Natural killer cell (primary cell): ENCODE results near the gene DOCK9. TPM values are rescaled to one million over a fixed set of nuclear protein-coding genes. Genes with fewer than 3 reads are reported as not detected.

Experiments used
- ATAC-seq, 3 donors: fragments of 150-1000 bp in 2 of 3; fragments of 200-7000 bp in 1 of 3; cut with Tn5 transposase; 1 replicate in 1 of 3; 2 replicates in 2 of 3; pipeline ENCODE4 v1.10.0; 2021; ENCODE audit warnings: mild to moderate bottlenecking in 2 of 3, moderate library complexity in 2 of 3
- DNase-seq, 2 donors: peaks; one replicate each; pipeline versions ENCODE4 v3.0.0 to v3.0.0-alpha.2; 2013 to 2021; ENCODE audit warnings: mixed read lengths in 1 of 2
- H3K27ac ChIP-seq: one replicate; pipeline ENCODE4 v1.5.1; 2013; ENCODE audit warnings: mild to moderate bottlenecking, low read length
- H3K27me3 ChIP-seq: one replicate; pipeline ENCODE4 v1.6.1; 2013; ENCODE audit warnings: low read length; ENCODE audit not compliant: control insufficient read depth, insufficient read depth
- H3K36me3 ChIP-seq: one replicate; pipeline ENCODE4 v1.6.1; 2013; ENCODE audit warnings: low read length; ENCODE audit not compliant: control insufficient read depth, insufficient read depth
- H3K4me1 ChIP-seq: one replicate; pipeline ENCODE4 v1.6.1; 2013; ENCODE audit warnings: low read length; ENCODE audit not compliant: control insufficient read depth, insufficient read depth
- H3K4me3 ChIP-seq: one replicate; pipeline ENCODE4 v1.5.1; 2013; ENCODE audit warnings: low read length
- H3K9me3 ChIP-seq: one replicate; pipeline ENCODE4 v1.6.1; 2013; ENCODE audit warnings: low read length; ENCODE audit not compliant: control insufficient read depth, insufficient read depth
- H3K27ac Mint-ChIP-seq, 2 donors: one replicate each; pipeline ENCODE4 v1.8.0; 2022; ENCODE audit warnings: mild to moderate bottlenecking in 2 of 2, mixed read lengths in 2 of 2, moderate library complexity in 1 of 2
- H3K27me3 Mint-ChIP-seq, 2 donors: one replicate each; pipeline ENCODE4 v1.8.0; 2022; ENCODE audit warnings: low read depth in 2 of 2, mixed read lengths in 2 of 2
- H3K36me3 Mint-ChIP-seq: one replicate; pipeline ENCODE4 v1.8.0; 2022; ENCODE audit warnings: mixed read lengths
- H3K4me1 Mint-ChIP-seq, 2 donors: one replicate each; pipeline ENCODE4 v1.8.0; 2022; ENCODE audit warnings: mixed read lengths in 2 of 2
- H3K4me3 Mint-ChIP-seq: one replicate; pipeline ENCODE4 v1.8.0; 2022; ENCODE audit warnings: mild to moderate bottlenecking, moderate library complexity, mixed read lengths
- H3K9me3 Mint-ChIP-seq, 2 donors: one replicate each; pipeline ENCODE4 v1.8.0; 2022; ENCODE audit warnings: mixed read lengths in 2 of 2
- WGBS: methylation state at CpG from one replicate; pipeline ENCODE4 v1.1.7; 2013; ENCODE audit warnings: missing lambda C conversion rate; ENCODE audit not compliant: insufficient coverage; 5-methylcytosine and 5-hydroxymethylcytosine counted together
- intact Hi-C: fragments of 100-400 bp; cut with micrococcal nuclease; formaldehyde crosslinking; loops from one replicate; pipeline ENCODE4 v1.14.2; 2022
- total RNA-seq, 4 donors: library from RNA; stranded (reverse); fragments of 120-200 nt in 1 of 4; gene quantifications; one replicate each; pipeline versions ENCODE4 v1.2.3 to v1.2.4, GENCODE V29; 2013 to 2022
- TF ChIP-seq, protein P1 (sequence below): fragments of 200-600 bp; IDR thresholded peaks from one replicate; pipeline ENCODE4 v1.8.0; 2022; ENCODE audit warnings: antibody characterized with exemption

DOCK9 gene
- total RNA-seq, 3 donors from 2014 or later (not counting 1 experiment from before 2014, with no cell fraction given) = 31.5 to 42.5 (median 40.9) TPM

DNA sequence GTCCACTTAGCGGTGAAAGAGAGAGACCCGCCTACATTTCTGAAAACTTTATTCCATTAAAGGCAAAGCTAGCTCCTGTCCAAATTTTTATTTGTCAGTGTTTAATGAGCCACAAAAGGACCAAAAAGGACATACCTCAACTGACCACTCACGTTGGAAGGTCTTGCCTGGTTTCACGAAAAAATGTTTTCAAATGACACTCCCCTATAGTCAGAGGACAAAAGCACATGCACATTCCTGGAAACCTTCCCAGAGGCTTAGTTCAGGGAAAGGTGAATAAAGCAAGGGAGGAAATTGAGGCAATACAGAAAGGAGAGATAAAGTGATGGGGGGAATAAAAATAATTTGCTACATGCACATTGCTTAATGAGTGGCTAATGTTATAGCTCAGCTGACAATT is 55.6 kb downstream of the DOCK9 start:
- Histone ChIP-seq H3K4me3 (no peak overlapping the region), H3K36me3 (peaks cover 18% of the 10 kb centered on the region), H3K9me3 (no peaks in the 10 kb centered on the region), H3K27ac (no peak overlapping the region), H3K27me3 (no peaks in the 10 kb centered on the region), H3K4me1 (peaks cover 5% of the 10 kb centered on the region)
- DNase-seq = no peak
- Mint-ChIP-seq H3K27me3 (no peaks in the 10 kb centered on the region), H3K36me3 (no peaks in the 10 kb centered on the region), H3K4me1 (peaks cover 9 to 14% of the 10 kb centered on the region in 2 donors), H3K4me3 (no peak overlapping the region), H3K27ac (no peak overlapping the region), H3K9me3 (no peaks in the 10 kb centered on the region)
- 98% methylated on average over 4 of the region's 4 CpGs for whole genome bisulfite sequencing
- intact Hi-C loops = no loop called here
- no peak for ATAC-seq
- TF ChIP-seq, protein P1, sequence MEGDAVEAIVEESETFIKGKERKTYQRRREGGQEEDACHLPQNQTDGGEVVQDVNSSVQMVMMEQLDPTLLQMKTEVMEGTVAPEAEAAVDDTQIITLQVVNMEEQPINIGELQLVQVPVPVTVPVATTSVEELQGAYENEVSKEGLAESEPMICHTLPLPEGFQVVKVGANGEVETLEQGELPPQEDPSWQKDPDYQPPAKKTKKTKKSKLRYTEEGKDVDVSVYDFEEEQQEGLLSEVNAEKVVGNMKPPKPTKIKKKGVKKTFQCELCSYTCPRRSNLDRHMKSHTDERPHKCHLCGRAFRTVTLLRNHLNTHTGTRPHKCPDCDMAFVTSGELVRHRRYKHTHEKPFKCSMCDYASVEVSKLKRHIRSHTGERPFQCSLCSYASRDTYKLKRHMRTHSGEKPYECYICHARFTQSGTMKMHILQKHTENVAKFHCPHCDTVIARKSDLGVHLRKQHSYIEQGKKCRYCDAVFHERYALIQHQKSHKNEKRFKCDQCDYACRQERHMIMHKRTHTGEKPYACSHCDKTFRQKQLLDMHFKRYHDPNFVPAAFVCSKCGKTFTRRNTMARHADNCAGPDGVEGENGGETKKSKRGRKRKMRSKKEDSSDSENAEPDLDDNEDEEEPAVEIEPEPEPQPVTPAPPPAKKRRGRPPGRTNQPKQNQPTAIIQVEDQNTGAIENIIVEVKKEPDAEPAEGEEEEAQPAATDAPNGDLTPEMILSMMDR = no peak

DNA sequence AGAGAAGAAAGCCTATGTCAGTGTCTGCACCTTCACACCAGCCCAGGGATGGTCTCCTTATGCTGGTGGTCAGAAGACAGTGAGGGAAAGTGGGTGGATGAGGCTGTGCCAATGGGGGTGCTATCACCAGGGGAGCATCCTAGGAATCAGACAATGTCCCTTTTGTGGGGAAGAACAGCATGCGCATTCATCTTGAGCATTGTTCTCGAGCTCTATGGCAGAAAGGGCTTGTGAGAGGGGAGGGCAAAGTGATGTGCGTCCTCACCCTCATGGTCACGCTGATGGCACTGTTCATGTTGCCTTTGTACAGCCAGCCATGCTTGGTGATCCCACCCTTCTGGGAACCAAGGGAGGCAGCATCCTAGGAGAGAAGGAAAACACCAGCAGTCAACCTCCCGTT is 56.1 kb downstream of the DOCK9 start:
- Mint-ChIP-seq H3K27me3 (no peaks in the 10 kb centered on the region), H3K9me3 (no peaks in the 10 kb centered on the region), H3K4me3 (no peak overlapping the region), H3K36me3 (no peaks in the 10 kb centered on the region), H3K27ac (no peak overlapping the region), H3K4me1 (peaks cover 9 to 14% of the 10 kb centered on the region in 2 donors)
- Histone ChIP-seq H3K36me3 (peaks cover 18% of the 10 kb centered on the region), H3K9me3 (no peaks in the 10 kb centered on the region), H3K27ac (no peak overlapping the region), H3K4me1 (peaks cover 5% of the 10 kb centered on the region), H3K27me3 (no peaks in the 10 kb centered on the region), H3K4me3 (no peak overlapping the region)
- 99% methylated on average over 5 of the region's 5 CpGs for WGBS
- intact Hi-C loops = no loop called here
- ATAC-seq (no peak), DNase-seq (no peak)
- TF ChIP-seq, protein P1 = no peak

DNA sequence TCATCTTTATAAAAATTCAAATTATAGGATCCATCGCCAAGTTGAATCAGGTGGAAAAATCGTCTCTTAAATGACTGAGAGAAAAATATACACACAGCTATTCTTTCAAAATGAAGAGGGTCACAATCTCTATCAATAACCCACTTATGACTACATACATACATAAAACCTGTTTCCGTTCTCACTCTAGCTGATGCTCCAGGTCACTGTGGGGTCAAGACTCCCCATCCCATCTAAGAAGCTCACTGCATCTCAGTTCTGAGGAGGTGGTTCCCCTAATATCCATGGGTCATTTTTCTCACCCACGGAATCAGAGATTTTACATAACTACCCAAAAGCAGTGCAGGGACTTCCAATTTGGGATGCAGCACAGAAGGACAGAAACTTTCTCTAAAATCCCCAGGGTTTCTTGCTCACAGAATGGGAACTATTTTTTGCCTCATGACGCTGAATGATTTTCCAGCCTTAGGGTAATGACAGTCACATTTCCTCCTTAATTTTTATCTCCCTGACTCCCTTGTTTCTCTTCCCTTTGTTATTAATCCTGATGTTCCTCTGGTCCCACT is 56.8 kb downstream of the DOCK9 start:
- Mint-ChIP-seq H3K36me3 (no peaks in the 10 kb centered on the region), H3K4me3 (no peak overlapping the region), H3K27ac (no peak overlapping the region), H3K4me1 (peaks cover 9 to 14% of the 10 kb centered on the region in 2 donors), H3K9me3 (no peaks in the 10 kb centered on the region), H3K27me3 (no peaks in the 10 kb centered on the region)
- WGBS = 99% methylated on average over 5 of the region's 5 CpGs
- ATAC-seq (no peak), DNase-seq (no peak)
- Histone ChIP-seq H3K4me3 (no peak overlapping the region), H3K27ac (no peak overlapping the region), H3K4me1 (peaks cover 5% of the 10 kb centered on the region), H3K27me3 (no peaks in the 10 kb centered on the region), H3K36me3 (peaks cover 18% of the 10 kb centered on the region), H3K9me3 (no peaks in the 10 kb centered on the region)
- intact Hi-C loops = no loop called here
- TF ChIP-seq, protein P1 = no peak

DNA sequence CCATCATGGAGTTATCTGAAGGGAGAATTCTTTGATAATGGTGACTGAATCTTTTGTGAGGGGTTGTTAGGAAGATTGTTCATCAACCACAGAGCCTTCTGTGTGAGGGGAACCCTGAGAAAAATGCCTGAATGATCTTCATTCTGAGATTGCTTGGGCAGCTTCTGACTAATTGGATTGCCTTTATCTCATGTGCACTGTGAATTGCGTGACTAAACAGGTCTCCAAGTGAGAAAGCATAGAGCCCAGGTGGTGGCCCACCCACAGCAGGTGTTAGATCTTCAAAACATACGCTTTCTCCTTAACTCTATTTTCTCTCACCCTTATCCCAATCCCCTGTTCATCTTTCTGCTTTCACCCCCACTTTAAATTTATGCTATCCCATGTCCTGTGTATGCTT is 58.3 kb downstream of the DOCK9 start:
- TF ChIP-seq, protein P1 = no peak
- 90% methylated on average over 2 of the region's 2 CpGs for WGBS
- no peaks in the 10 kb centered on the region for H3K27me3 ChIP-seq
- H3K4me1 Mint-ChIP-seq = peaks cover 9 to 14% of the 10 kb centered on the region in 2 donors
- H3K4me3 ChIP-seq = no peak overlapping the region
- no peaks in the 10 kb centered on the region for H3K9me3 Mint-ChIP-seq
- intact Hi-C loops = no loop called here
- DNase-seq = no peak
- no peak overlapping the region for H3K27ac ChIP-seq
- H3K27ac Mint-ChIP-seq = no peak overlapping the region
- no peaks in the 10 kb centered on the region for H3K9me3 ChIP-seq
- ATAC-seq = no peak
- peaks cover 18% of the 10 kb centered on the region for H3K36me3 ChIP-seq
- H3K36me3 Mint-ChIP-seq = peaks cover 7% of the 10 kb centered on the region
- H3K4me1 ChIP-seq = peaks cover 5% of the 10 kb centered on the region
- H3K27me3 Mint-ChIP-seq = no peaks in the 10 kb centered on the region
- no peak overlapping the region for H3K4me3 Mint-ChIP-seq
